SK-N-SH (cell line): ENCODE measurements around the gene RADIL. TPM values are rescaled to one million over a fixed set of nuclear protein-coding genes. Genes with fewer than 3 reads are reported as not detected.
"Not testable (repeated sequence)": the region's sequence is repeated elsewhere in the genome, so short reads cannot be mapped to it uniquely, and the experiment has no call there.

Source experiments
- CTCF ChIA-PET: fragments of 300-600, 350-600 bp; formaldehyde crosslinking; extraction: SDS; loops from one replicate; lab custom pipeline; 2021; lab: Yijun Ruan, JAX
- POLR2A ChIA-PET: fragments of 350-600 bp; sonication (Branson Sonifier 250); formaldehyde crosslinking; extraction: SDS; loops from one replicate; lab custom pipeline; 2020; ENCODE audit warnings: antibody characterized with exemption, inconsistent platforms; lab: Yijun Ruan, JAX
- DNase-seq: peaks from one replicate; pipeline ENCODE4 v3.0.0; 2012
- H2AFZ ChIP-seq: fragments of 200-600 bp; sonication (generic); 2 replicates; pipeline ENCODE4 v1.8.1; 2016; ENCODE audit warnings: antibody characterized with exemption, mild to moderate bottlenecking, low read depth
- H3F3A ChIP-seq: fragments of 200-600 bp; sonication (generic); replicated peaks from 2 replicates; pipeline ENCODE3; 2016; ENCODE audit warnings: antibody characterized with exemption, mild to moderate bottlenecking; ENCODE audit not compliant: insufficient read depth
- H3K27ac ChIP-seq, 2 experiments: fragments of 200-500 bp in 1 of 2; fragments of 200-600 bp in 1 of 2; sonication (Bioruptor generic) in 1 of 2; sonication (generic), shearing (Covaris generic) in 1 of 2; 2 replicates each; pipeline versions ENCODE4 v1.5.1 to v1.6.1; 2014 to 2016; ENCODE audit warnings: low read depth in 2 of 2, inconsistent platforms in 1 of 2, low read length in 1 of 2, mild to moderate bottlenecking in 1 of 2, mixed read lengths in 1 of 2
- H3K27me3 ChIP-seq: fragments of 200-600 bp; sonication (generic), shearing (Covaris generic); 2 replicates; pipeline ENCODE4 v1.6.1; 2016; ENCODE audit warnings: mixed run types; ENCODE audit not compliant: insufficient read depth
- H3K36me3 ChIP-seq, 2 experiments: fragments of 200-500 bp in 1 of 2; fragments of 200-600 bp in 1 of 2; sonication (Bioruptor generic) in 1 of 2; sonication (generic) in 1 of 2; replicated peaks in 1 of 2; 2 replicates each; pipeline versions ENCODE3 to v1.5.1; 2014 to 2016; ENCODE audit warnings: low read length in 1 of 2, mild to moderate bottlenecking in 1 of 2; ENCODE audit not compliant: insufficient read depth in 2 of 2, control insufficient read depth in 1 of 2
- H3K4me1 ChIP-seq, 2 experiments: fragments of 200-500 bp in 1 of 2; fragments of 200-600 bp in 1 of 2; sonication (Bioruptor generic) in 1 of 2; sonication (generic), shearing (Covaris generic) in 1 of 2; 2 replicates each; pipeline versions ENCODE4 v1.5.1 to v1.6.1; 2014 to 2016; ENCODE audit warnings: low read depth in 1 of 2, low read length in 1 of 2, mixed run types in 1 of 2; ENCODE audit not compliant: insufficient read depth in 2 of 2, control insufficient read depth in 1 of 2
- H3K4me2 ChIP-seq: fragments of 200-600 bp; sonication (generic), shearing (Covaris generic); 2 replicates; pipeline ENCODE4 v1.6.1; 2017; ENCODE audit warnings: mixed run types
- H3K4me3 ChIP-seq, 2 experiments: fragments of 200-500 bp in 1 of 2; fragments of 200-600 bp in 1 of 2; sonication (Bioruptor generic) in 1 of 2; sonication (generic), shearing (Covaris generic) in 1 of 2; 2 replicates each; pipeline versions ENCODE4 v1.5.1 to v1.8.1; 2014 to 2016; ENCODE audit warnings: low read depth in 2 of 2, inconsistent platforms in 1 of 2, low read length in 1 of 2, mild to moderate bottlenecking in 1 of 2, mixed read lengths in 1 of 2, moderate library complexity in 1 of 2
- H3K79me2 ChIP-seq: fragments of 200-600 bp; sonication (generic); 2 replicates; pipeline ENCODE4 v1.8.1; 2017; ENCODE audit warnings: mild to moderate bottlenecking; ENCODE audit not compliant: insufficient read depth
- H3K9ac ChIP-seq: fragments of 200-600 bp; sonication (generic); 2 replicates; pipeline ENCODE4 v1.6.1; 2017; ENCODE audit warnings: mixed run types
- H3K9me2 ChIP-seq: fragments of 200-600 bp; sonication (generic); 2 replicates; pipeline ENCODE4 v1.6.1; 2017; ENCODE audit warnings: mixed run types
- H3K9me3 ChIP-seq: fragments of 200-600 bp; sonication (generic); 2 replicates; pipeline ENCODE4 v1.6.1; 2017; ENCODE audit warnings: mixed run types, mild to moderate bottlenecking, moderate library complexity
- H4K20me1 ChIP-seq: fragments of 200-600 bp; sonication (generic); 2 replicates; pipeline ENCODE4 v1.6.1; 2017; ENCODE audit warnings: mild to moderate bottlenecking, mixed run types; ENCODE audit not compliant: insufficient read depth
- CHD2 ChIP-seq: fragments of 150-350 bp; IDR thresholded peaks from 2 replicates; pipeline ENCODE4 v1.6.1; 2018; ENCODE audit warnings: low read length; ENCODE audit not compliant: partially characterized antibody
- ELF1 ChIP-seq: IDR thresholded peaks from 2 replicates; pipeline ENCODE4 v1.4.0; 2012
- EP300 ChIP-seq, 2 experiments: IDR thresholded peaks; 2 replicates each; pipeline versions ENCODE4 v1.4.0 to v1.6.1; 2012; ENCODE audit warnings: borderline replicate concordance in 1 of 2, low read depth in 1 of 2, low read length in 1 of 2
- FOSL2 ChIP-seq: IDR thresholded peaks from 2 replicates; pipeline ENCODE4 v1.4.0; 2012; ENCODE audit warnings: low read depth, mild to moderate bottlenecking, moderate library complexity, borderline replicate concordance
- JUND ChIP-seq: IDR thresholded peaks from 2 replicates; pipeline ENCODE4 v1.4.0; 2012
- MEF2A ChIP-seq: IDR thresholded peaks from 2 replicates; pipeline ENCODE4 v1.4.0; 2012; ENCODE audit warnings: low read depth, borderline replicate concordance
- MXI1 ChIP-seq: IDR thresholded peaks from 2 replicates; pipeline ENCODE4 v1.6.1; 2012; ENCODE audit warnings: mild to moderate bottlenecking, low read depth, low read length, improper control_type of control experiment
- RAD21 ChIP-seq: IDR thresholded peaks from 2 replicates; pipeline ENCODE4 v1.6.1; 2012; ENCODE audit warnings: mild to moderate bottlenecking, low read length
- RXRA ChIP-seq: IDR thresholded peaks from 2 replicates; pipeline ENCODE4 v1.4.0; 2012; ENCODE audit warnings: low read depth, mild to moderate bottlenecking, borderline replicate concordance
- SIN3A ChIP-seq: IDR thresholded peaks from 2 replicates; pipeline ENCODE4 v1.6.1; 2012; ENCODE audit warnings: low read depth, mild to moderate bottlenecking, low read length, moderate library complexity, borderline replicate concordance
- TAF1 ChIP-seq: IDR thresholded peaks from 2 replicates; pipeline ENCODE4 v1.6.1; 2012; ENCODE audit warnings: low read depth, mild to moderate bottlenecking, low read length, moderate library complexity, borderline replicate concordance
- TCF12 ChIP-seq: IDR thresholded peaks from 2 replicates; pipeline ENCODE4 v1.4.0; 2012
- TEAD4 ChIP-seq: IDR thresholded peaks from 2 replicates; pipeline ENCODE4 v1.4.0; 2012; ENCODE audit warnings: mild to moderate bottlenecking, borderline replicate concordance; ENCODE audit not compliant: insufficient read depth
- YY1 ChIP-seq: IDR thresholded peaks from 2 replicates; pipeline ENCODE4 v1.4.0; 2012; ENCODE audit warnings: low read depth, mild to moderate bottlenecking
- whole genome bisulfite sequencing: methylation state at CpG from one replicate; pipeline ENCODE4 v1.1.6; 2017; ENCODE audit warnings: low lambda C conversion rate; 5-methylcytosine and 5-hydroxymethylcytosine counted together
- polyA plus RNA-seq, 3 experiments: library from polyadenylated mRNA; depleted of rRNA; stranded (reverse); fragments of >200 nt; gene quantifications; 2 replicates each; pipeline ENCODE4 v1.2.3, GENCODE V29; 2012
- TF ChIP-seq, protein P1 (sequence below): IDR thresholded peaks from 2 replicates; pipeline ENCODE4; 2012
- TF ChIP-seq, protein P2 (sequence below): IDR thresholded peaks from 2 replicates; pipeline ENCODE4 v1.6.1; 2012; ENCODE audit warnings: mild to moderate bottlenecking, low read depth, low read length, moderate library complexity
- TF ChIP-seq, protein P3 (sequence below): fragments of 150-350 bp; IDR thresholded peaks from 2 replicates; pipeline ENCODE4 v1.6.1; 2016; ENCODE audit warnings: mild to moderate bottlenecking, low read depth, low read length

The RADIL gene
- polyA plus RNA-seq, 1 of the 3 experiments (the other 2 are of a cell fraction): 4.3 TPM

DNA sequence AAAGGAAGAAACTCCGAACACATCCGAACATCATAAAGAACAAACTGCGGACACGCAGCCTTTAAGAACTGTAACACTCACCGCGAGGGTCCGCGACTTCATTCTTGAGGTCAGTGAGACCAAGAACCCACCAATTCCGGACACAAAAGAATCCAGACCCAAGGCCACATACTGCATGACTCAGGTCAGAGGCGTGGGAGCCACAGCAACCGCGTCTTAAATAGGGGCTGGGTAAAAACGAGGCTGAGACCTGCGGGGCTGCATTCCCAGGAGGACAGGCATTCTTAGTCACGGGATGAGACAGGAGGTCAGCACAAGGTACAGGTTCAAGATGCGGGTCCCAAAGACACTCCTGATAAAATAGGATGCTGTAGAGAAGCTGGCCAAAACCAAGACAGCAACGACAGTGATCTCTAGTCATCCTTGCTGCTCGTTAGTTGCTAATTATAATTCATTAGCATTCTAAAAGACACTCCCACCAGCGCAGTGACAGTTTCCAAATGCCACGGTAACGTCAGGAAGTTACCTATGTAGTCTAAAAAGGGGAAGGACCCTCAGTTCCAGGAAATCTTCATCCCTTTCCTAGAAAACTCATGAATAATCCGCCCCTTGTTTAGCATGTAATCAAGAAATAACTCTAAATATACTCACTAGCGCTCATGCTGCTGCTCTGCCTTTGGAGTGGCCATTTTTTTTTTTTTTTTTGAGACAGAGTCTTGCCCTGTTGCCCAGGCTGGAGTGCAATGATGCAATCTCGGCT lies 88.7 kb downstream of the RADIL start:
- Histone ChIP-seq H3K4me2 (no peak overlapping the region), H3K79me2 (no peaks in the 10 kb centered on the region), H4K20me1 (no peaks in the 10 kb centered on the region), H3K9ac (no peak overlapping the region), H3K4me3 (no peak overlapping the region), H3K27me3 (no peaks in the 10 kb centered on the region), H2AFZ (no peak overlapping the region), H3K27ac (no peak overlapping the region)
- 89% methylated on average over 24 of the region's 24 CpGs for WGBS
- no peak for DNase-seq
- CTCF ChIA-PET: interaction anchor here (0.6 to 6.1 kb wide), 4 partner anchors 35 to 914 kb away, joined by 3 to 63 read pairs (median 16); partner anchors contain the start of gene RADIL
- TF ChIP-seq SIN3A (no peak), TCF12 (no peak), YY1 (no peak), ELF1 (no peak), CHD2 (no peak), EP300 (IDR thresholded peaks at IDR 0.05; ENCODE audit: borderline replicate concordance in 1 of 2, low read depth in 1 of 2, low read length in 1 of 2) (no peak), RAD21 (no peak), RXRA (no peak), MEF2A (no peak), TAF1 (no peak), TEAD4 (no peak), FOSL2 (no peak), JUND (no peak), MXI1 (no peak)
- TF ChIP-seq, protein P1, sequence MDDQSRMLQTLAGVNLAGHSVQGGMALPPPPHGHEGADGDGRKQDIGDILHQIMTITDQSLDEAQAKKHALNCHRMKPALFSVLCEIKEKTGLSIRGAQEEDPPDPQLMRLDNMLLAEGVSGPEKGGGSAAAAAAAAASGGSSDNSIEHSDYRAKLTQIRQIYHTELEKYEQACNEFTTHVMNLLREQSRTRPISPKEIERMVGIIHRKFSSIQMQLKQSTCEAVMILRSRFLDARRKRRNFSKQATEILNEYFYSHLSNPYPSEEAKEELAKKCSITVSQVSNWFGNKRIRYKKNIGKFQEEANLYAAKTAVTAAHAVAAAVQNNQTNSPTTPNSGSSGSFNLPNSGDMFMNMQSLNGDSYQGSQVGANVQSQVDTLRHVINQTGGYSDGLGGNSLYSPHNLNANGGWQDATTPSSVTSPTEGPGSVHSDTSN: no peak
- TF ChIP-seq, protein P2, sequence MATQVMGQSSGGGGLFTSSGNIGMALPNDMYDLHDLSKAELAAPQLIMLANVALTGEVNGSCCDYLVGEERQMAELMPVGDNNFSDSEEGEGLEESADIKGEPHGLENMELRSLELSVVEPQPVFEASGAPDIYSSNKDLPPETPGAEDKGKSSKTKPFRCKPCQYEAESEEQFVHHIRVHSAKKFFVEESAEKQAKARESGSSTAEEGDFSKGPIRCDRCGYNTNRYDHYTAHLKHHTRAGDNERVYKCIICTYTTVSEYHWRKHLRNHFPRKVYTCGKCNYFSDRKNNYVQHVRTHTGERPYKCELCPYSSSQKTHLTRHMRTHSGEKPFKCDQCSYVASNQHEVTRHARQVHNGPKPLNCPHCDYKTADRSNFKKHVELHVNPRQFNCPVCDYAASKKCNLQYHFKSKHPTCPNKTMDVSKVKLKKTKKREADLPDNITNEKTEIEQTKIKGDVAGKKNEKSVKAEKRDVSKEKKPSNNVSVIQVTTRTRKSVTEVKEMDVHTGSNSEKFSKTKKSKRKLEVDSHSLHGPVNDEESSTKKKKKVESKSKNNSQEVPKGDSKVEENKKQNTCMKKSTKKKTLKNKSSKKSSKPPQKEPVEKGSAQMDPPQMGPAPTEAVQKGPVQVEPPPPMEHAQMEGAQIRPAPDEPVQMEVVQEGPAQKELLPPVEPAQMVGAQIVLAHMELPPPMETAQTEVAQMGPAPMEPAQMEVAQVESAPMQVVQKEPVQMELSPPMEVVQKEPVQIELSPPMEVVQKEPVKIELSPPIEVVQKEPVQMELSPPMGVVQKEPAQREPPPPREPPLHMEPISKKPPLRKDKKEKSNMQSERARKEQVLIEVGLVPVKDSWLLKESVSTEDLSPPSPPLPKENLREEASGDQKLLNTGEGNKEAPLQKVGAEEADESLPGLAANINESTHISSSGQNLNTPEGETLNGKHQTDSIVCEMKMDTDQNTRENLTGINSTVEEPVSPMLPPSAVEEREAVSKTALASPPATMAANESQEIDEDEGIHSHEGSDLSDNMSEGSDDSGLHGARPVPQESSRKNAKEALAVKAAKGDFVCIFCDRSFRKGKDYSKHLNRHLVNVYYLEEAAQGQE: no peak
- TF ChIP-seq, protein P3, sequence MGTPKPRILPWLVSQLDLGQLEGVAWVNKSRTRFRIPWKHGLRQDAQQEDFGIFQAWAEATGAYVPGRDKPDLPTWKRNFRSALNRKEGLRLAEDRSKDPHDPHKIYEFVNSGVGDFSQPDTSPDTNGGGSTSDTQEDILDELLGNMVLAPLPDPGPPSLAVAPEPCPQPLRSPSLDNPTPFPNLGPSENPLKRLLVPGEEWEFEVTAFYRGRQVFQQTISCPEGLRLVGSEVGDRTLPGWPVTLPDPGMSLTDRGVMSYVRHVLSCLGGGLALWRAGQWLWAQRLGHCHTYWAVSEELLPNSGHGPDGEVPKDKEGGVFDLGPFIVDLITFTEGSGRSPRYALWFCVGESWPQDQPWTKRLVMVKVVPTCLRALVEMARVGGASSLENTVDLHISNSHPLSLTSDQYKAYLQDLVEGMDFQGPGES: no peak
- TF ChIP-seq, all 33 proteins: peak for 0
- Histone ChIP-seq H3K9me2 (no peaks in the 10 kb centered on the region), H3K4me1 (peaks cover 0 to 9% of the 10 kb centered on the region in 2 experiments; a peak in 1 of 4 replicates), H3K36me3 (peaks cover 15 to 30% of the 10 kb centered on the region in 2 experiments), H3F3A (no peaks in the 10 kb centered on the region), H3K9me3 (no peaks in the 10 kb centered on the region)
- POLR2A ChIA-PET: no interaction called here

DNA sequence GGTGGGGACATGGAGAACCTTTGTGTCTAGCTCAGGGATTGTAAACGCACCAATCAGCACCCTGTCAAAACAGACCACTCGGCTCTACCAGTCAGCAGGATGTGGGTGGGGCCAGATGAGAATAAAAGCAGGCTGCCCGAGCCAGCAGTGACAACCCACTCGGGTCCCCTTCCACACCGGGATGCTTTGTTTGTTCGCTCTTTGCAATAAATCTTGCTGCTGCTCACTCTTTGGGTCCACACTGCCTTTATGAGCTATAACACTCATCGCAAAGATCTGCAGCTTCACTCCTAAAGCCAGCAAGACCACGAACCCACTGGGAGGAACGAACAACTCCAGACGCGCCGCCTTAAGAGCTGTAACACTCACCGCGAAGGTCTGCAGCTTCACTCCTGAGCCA lies 89.3 kb downstream of the RADIL start:
- ChIA-PET POLR2A (interaction anchor here (1.9 kb wide), 1 partner anchor 18 kb away, joined by 6 read pairs; the partner anchor contains the start of gene AP5Z1), CTCF (interaction anchor here (4.3 kb wide), 1 partner anchor 291 kb away, joined by 26 read pairs; no protein-coding TSS in a partner anchor)
- H3K36me3 ChIP-seq: peaks cover 15 to 35% of the 10 kb centered on the region in 2 experiments
- H3F3A ChIP-seq, H3K4me1 ChIP-seq, H3K4me2 ChIP-seq, H3K27ac ChIP-seq, H3K4me3 ChIP-seq, DNase-seq, H3K27me3 ChIP-seq, H3K9me2 ChIP-seq, H2AFZ ChIP-seq, H3K79me2 ChIP-seq, H3K9me3 ChIP-seq, H4K20me1 ChIP-seq, H3K9ac ChIP-seq: not testable (repeated sequence)
- WGBS: 86% methylated on average over 14 of the region's 14 CpGs

DNA sequence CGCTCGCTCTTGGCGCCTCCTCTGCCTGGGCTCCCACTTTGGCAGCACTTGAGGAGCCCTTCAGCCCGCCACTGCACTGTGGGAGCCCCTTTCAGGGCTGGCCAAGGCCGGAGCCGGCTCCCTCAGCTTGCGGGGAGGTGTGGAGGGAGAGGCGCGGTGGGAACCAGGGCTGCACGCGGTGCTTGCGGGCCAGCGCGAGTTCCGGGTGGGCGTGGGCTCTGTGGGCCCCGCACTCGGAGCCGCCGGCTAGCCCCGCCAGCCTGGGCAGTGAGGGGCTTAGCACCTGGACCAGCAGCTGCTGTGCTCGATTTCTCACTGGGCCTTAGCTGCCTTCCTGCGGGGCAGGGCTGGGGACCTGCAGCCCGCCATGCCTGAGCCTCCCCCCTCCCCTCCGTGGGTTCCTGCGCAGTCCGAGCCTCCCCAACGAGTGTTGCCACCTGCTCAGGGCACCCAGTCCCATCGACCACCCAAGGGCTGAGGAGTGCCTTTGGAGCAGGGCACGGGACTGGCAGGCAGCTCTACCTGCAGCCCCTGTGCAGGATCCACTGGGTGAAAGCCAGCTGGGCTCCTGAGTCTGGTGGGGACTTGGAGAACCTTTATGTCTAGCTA lies 90.0 kb downstream of the RADIL start:
- not testable (repeated sequence) for DNase-seq, H3K9ac ChIP-seq, H3F3A ChIP-seq, H3K4me1 ChIP-seq, H3K9me3 ChIP-seq, H2AFZ ChIP-seq, H3K27ac ChIP-seq, H3K27me3 ChIP-seq, H4K20me1 ChIP-seq, H3K79me2 ChIP-seq, H3K4me2 ChIP-seq, H3K4me3 ChIP-seq, H3K9me2 ChIP-seq
- ChIA-PET CTCF (interaction anchor here (1.2 to 5.2 kb wide), 5 partner anchors 17 to 381 kb away, joined by 3 to 31 read pairs (median 10); partner anchors contain the start of genes AP5Z1 and RADIL), POLR2A (interaction anchor here (1.9 kb wide), 1 partner anchor 18 kb away, joined by 6 read pairs; the partner anchor contains the start of gene AP5Z1)
- WGBS: 97% methylated on average over 18 of the region's 30 CpGs
- peaks cover 15 to 42% of the 10 kb centered on the region in 2 experiments for H3K36me3 ChIP-seq
